HG02571 (cell line): Measurements from ENCODE around the gene TRIM27.
A peak's percentile ranks its signal among the peaks of the same experiment; 100 is the strongest.
"Not testable (repeated sequence)": the region's sequence is repeated elsewhere in the genome, so short reads cannot be mapped to it uniquely, and the experiment has no call there.

Experiments
- ATAC-seq: cut with Tn5 transposase; IDR thresholded peaks from one replicate; pipeline ENCODE4 v1.9.1; 2021; ENCODE audit warnings: mild to moderate bottlenecking, moderate library complexity; ENCODE audit not compliant: unreplicated experiment

Gene TRIM27

DNA sequence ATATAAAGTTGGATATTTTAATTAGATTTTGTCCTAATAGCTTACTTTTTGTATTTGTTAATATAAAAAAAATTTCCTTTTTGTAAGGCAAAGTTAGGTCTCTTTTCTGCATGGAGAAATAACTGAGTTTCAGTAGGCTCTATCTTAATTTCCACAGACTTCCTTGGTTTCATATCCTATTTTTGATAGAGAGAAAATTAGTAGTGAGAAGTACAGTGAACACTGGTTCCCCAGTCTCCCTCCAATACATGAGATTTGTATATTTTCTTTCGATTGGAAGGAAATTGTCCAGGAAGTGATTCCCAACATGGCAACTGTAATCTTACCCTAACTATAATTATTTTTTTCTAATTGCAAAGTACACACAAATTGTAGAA lies 26.4 kb downstream of the TRIM27 start:
- no peak for ATAC-seq

DNA sequence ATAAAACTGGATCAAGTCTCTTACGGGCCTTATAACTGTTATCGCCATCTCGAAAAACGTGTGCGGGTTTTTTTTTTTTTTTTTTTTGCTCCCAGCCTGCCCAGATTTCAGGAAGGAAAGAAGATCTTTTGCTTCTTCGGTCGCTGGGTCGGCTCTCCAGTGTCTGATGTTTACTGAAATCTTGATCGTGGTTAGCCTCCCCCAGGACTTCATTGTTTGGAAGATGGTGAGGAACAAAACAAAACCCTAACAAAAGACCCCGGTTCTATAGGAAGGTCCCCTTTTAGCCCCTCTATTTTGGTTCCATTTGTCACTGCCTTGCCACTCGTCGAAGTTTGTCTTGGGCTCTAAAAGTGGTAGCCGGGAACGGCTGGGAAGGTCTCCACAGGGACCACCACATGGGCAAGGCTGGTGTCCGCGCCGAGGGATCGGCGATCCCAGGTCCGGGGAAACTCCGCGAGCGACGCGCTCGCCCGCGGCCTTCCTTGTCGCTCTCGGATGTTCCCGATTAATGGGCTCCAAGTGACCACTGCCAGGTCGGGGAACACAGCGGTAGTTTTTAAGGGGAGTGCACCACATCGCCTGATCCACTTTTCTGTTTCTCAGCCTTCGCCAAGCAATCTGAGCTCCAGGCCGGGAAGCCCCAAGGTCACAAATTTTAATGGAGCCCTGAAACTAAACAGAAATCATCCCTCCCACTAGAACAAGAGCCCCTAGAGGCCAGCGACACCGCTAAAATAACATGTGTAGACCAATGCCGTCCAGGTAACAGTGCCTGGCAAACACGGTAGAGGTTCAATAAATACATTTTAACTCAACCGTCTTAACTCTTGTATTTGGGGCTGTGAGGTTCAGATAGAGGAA lies 27.0 kb downstream of the TRIM27 start:
- peak; percentile 14 for ATAC-seq

- peak; percentile 69 for ATAC-seq
These were observed 28.5 kb downstream of the TRIM27 start for GRCh38 chr6:28895131-28895812.

DNA sequence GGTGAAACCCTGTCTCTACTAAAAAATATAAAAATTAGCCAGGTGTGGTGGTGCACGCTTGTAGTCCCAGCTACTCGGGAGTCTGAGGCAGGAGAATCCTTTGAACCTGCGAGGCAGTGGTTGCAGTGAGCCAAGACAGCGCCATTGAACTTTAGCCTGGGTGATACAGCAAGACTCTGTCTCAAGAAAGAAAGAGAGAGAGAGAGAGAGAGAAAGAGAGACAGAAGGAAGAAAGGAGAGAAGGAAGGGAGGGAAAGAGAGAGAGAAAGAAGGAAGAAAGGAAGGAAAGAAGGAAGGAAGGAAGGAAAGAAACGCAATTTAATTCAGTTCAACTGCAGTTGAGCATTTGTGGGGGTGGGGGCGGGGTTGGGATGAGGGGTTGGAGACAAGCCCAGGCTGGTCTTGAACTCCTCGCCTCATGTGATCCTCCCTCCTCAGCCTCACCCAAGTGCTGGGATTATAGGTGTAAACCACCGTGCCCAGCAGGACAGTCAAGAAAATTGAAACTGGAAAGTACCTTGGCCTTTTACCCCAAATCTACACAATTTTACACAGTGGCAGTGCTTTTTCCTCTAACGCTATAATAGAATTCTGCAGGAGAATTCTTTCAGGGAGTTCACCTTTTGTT lies 30.5 kb downstream of the TRIM27 start:
- ATAC-seq = no peak

GRCh38 chr6:28892525-28892924 lies 31.3 kb downstream of the TRIM27 start:
- ATAC-seq = no peak

GRCh38 chr6:28887796-28888496 lies 35.8 kb downstream of the TRIM27 start:
- ATAC-seq = no peak

DNA sequence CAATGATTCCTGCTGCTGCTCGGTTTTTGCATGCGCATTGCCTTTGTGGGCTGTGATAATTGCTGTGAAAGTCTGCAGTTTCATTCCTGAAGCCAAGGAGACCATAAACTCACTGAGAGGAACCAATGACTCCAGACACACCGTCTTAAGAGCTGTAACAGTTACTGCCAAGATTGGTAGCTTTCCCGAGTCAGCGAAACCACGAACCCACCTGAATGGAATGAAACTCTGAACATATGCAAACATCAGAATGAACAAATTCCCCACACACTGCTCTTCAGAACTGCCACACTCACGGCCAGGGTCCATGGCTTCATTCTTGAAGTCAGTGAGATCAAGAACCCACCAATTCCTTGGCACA lies 37.7 kb downstream of the TRIM27 start:
- ATAC-seq = no peak

DNA sequence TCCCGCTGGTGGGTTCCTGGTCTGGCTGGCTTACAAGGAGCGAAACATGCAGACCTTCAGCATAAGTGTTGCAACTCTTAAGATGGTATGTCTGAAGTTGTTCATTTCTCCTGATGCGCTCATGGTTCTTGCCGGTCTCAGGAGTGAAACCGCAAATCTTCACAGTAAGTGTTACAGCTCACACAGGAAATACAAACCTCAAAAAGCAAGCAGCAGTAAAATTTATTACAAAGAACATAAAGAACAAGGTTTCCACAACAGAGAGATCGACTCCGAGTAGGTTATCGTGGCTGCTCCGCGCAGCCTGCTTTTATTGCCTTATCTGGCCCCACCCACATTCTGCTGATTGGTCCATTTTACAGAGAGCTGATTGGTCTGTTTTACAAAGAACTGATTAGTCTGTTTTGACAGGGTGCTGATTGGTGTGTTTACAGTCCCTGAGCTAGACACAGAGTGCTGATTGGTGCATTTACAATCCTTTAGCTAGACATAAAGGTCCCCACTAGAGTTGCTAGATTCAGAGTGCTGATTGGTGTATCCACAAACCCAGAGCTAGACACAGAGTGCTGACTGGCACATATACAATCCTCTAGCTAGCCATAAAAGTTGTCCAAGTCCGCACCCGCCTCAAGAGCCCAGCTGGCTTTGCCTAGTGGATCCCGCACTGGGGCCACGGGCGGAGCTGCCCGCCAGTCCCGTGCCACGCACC lies 39.2 kb downstream of the TRIM27 start:
- no peak for ATAC-seq

GRCh38 chr6:28880894-28881780 lies 42.6 kb downstream of the TRIM27 start:
- no peak for ATAC-seq

GRCh38 chr6:28880519-28880893 lies 43.3 kb downstream of the TRIM27 start:
- ATAC-seq = no peak

DNA sequence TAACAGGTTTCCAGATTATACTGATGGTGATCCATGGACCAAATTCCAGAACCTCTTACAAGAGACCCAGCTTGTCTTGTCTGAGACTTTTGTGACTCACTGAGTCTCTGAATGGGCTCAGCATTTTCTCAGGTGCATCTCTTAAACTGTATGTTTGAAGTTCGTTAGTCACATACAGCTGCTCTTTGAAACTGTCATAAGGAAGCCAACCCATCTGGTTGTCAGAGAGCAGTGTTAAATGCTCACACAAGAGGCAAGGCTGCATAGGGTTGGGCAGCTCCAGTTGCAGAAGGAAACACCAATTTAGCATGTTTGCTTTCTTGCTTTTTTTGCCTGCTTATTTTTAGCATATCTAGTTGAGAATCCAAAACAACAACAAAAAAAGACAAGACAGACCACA lies 47.1 kb downstream of the TRIM27 start:
- ATAC-seq = no peak

GRCh38 chr6:28875191-28875747 lies 48.5 kb downstream of the TRIM27 start:
- no peak for ATAC-seq

- not testable (repeated sequence) for ATAC-seq
These were observed 51.5 kb downstream of the TRIM27 start for GRCh38 chr6:28872157-28872817.

- no peak for ATAC-seq
These were observed 52.2 kb downstream of the TRIM27 start for GRCh38 chr6:28871335-28872156.

DNA sequence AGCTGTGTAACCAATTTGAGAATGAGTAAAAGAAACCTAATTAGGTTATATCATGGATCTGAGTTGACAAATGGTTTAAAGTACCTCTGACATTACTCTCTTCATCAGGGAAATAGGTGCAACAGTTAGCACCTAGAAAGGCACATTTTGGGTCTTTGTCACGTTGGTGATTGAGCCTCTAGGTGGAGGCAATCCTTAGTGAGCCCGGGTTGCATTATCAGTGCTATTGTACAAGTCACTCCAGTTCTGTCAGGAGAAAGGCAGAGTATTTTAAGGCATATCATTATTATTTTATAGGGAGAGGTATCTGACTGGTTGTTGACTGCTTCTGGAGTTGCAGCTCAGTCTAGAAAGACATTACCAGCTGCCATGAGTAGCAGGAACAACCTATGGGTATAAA lies 54.9 kb downstream of the TRIM27 start:
- ATAC-seq = no peak

DNA sequence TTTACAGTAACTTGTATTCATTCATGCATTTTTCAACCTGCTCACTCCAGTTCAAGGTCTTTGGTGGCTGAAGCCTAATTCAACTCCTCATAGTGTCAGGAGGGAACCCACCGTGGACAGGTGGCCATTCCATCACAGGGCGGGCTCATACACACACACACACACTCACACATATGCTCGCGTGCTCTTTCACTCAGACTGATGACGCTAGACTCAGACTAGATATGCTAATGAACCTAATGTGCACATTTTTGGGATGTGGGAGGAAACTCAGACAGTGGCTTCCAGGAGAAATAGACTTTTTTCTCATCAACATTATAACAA lies 56.7 kb downstream of the TRIM27 start:
- peak; percentile 30 for ATAC-seq

- ATAC-seq = peak; percentile 44
These were observed 57.3 kb downstream of the TRIM27 start for GRCh38 chr6:28866205-28867085.
